CD4-positive, CD25-positive, alpha-beta regulatory T cell (primary cell): Measurements from ENCODE around the gene EDEM3. TPM values are rescaled to one million over a fixed set of nuclear protein-coding genes. Genes with fewer than 3 reads are reported as not detected.

ENCODE experiments used
- ATAC-seq, 2 donors: fragments of 150-1000 bp; cut with Tn5 transposase; one replicate each; pipeline ENCODE4 v1.10.0; 2021; ENCODE audit warnings: low read depth in 2 of 2, moderate number of reproducible peaks in 2 of 2, moderate library complexity in 1 of 2
- DNase-seq, 3 donors: peaks; one replicate each; pipeline versions ENCODE4 v3.0.0 to v3.0.0-alpha.2; 2012 to 2022; ENCODE audit warnings: mixed read lengths in 1 of 3
- H3K27ac ChIP-seq: one replicate; pipeline ENCODE4 v1.7.0; 2013; ENCODE audit warnings: mild to moderate bottlenecking, low read length; ENCODE audit not compliant: insufficient read depth, poor library complexity, severe bottlenecking
- H3K27me3 ChIP-seq: one replicate; pipeline ENCODE4 v1.7.0; 2013; ENCODE audit warnings: low read length; ENCODE audit not compliant: control insufficient read depth, insufficient read depth
- H3K36me3 ChIP-seq: one replicate; pipeline ENCODE4 v1.7.0; 2013; ENCODE audit warnings: mild to moderate bottlenecking, low read length, moderate library complexity; ENCODE audit not compliant: control insufficient read depth, insufficient read depth
- H3K4me1 ChIP-seq: 2 replicates; pipeline ENCODE4 v1.7.0; 2013; ENCODE audit warnings: mild to moderate bottlenecking, low read length; ENCODE audit not compliant: insufficient read depth, control insufficient read depth, poor library complexity, severe bottlenecking
- H3K4me3 ChIP-seq: one replicate; pipeline ENCODE4 v1.7.0; 2013; ENCODE audit warnings: low read depth, mild to moderate bottlenecking, low read length, moderate library complexity
- H3K9me3 ChIP-seq, 2 experiments: 1 replicate in 1 of 2; 2 replicates in 1 of 2; pipeline ENCODE4 v1.7.0; 2013; ENCODE audit warnings: low read length in 2 of 2, mild to moderate bottlenecking in 1 of 2, moderate library complexity in 1 of 2; ENCODE audit not compliant: control insufficient read depth in 2 of 2
- H3K27ac Mint-ChIP-seq, 3 donors: one replicate each; pipeline ENCODE4 v1.8.0; 2020 to 2022; ENCODE audit warnings: mild to moderate bottlenecking in 3 of 3, mixed read lengths in 3 of 3, moderate library complexity in 2 of 3
- H3K27me3 Mint-ChIP-seq: one replicate; pipeline ENCODE4 v1.8.0; 2022; ENCODE audit warnings: mild to moderate bottlenecking, mixed read lengths
- H3K36me3 Mint-ChIP-seq: one replicate; pipeline ENCODE4 v1.8.0; 2020; ENCODE audit warnings: mixed read lengths
- H3K4me1 Mint-ChIP-seq, 4 donors: one replicate each; pipeline ENCODE4 v1.8.0; 2020 to 2022; ENCODE audit warnings: mixed read lengths in 4 of 4, mild to moderate bottlenecking in 1 of 4
- H3K4me3 Mint-ChIP-seq, 4 donors: one replicate each; pipeline ENCODE4 v1.8.0; 2020 to 2022; ENCODE audit warnings: mild to moderate bottlenecking in 4 of 4, mixed read lengths in 4 of 4, moderate library complexity in 3 of 4
- H3K9me3 Mint-ChIP-seq, 7 donors: one replicate each; pipeline ENCODE4 v1.8.0; 2020 to 2022; ENCODE audit warnings: mixed read lengths in 7 of 7, mild to moderate bottlenecking in 3 of 7, moderate library complexity in 2 of 7
- polyA plus RNA-seq, 4 donors: library from polyadenylated mRNA; unstranded; fragments of 300-500 nt; fragmentation: Illumina TruSeq; gene quantifications; one replicate each; pipeline ENCODE4 v1.2.3, GENCODE V29; 2021
- total RNA-seq: library from RNA; stranded (reverse); gene quantifications from one replicate; pipeline ENCODE4 v1.2.3, GENCODE V29; 2022

EDEM3 gene
- total and polyA plus RNA-seq, 5 donors from 2014 or later: 11.0 to 38.5 (median 16.7) TPM

GRCh38 chr1:184644771-184645170 lies 109.9 kb downstream of the EDEM3 start:
- no peak overlapping the region for H3K4me3 Mint-ChIP-seq
- peaks cover 3% of the 10 kb centered on the region for H3K36me3 Mint-ChIP-seq
- H3K27me3 Mint-ChIP-seq: peaks cover 16% of the 10 kb centered on the region
- Histone ChIP-seq H3K4me3 (no peak overlapping the region), H3K27ac (no peak overlapping the region), H3K27me3 (peaks cover 6% of the 10 kb centered on the region), H3K36me3 (no peaks in the 10 kb centered on the region), H3K4me1 (no peaks in the 10 kb centered on the region), H3K9me3 (no peaks in the 10 kb centered on the region)
- H3K27ac Mint-ChIP-seq: no peak overlapping the region
- no peak for DNase-seq
- H3K9me3 Mint-ChIP-seq: peaks cover 0 to 5% (median 0%) of the 10 kb centered on the region in 7 donors
- ATAC-seq: no peak
- H3K4me1 Mint-ChIP-seq: no peaks in the 10 kb centered on the region

DNA sequence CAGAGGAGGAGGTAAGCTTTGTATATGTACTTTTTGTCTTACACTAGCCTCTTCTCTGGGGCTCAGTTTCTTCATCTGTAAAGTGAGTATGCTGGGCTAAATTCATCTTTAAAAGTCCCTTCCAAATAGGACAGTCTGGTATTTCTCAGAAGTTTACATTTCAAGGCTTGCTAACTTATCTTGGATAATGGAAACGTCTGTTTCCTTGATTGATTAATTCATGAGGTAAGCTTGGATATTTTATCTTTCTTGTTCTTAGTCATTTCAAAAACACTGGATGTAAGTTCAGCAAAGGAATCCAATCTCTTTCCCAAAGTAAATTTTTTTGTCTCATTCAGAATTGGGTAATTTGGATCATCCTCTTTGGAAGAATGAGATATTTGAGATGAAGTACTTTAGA lies 111.0 kb downstream of the EDEM3 start:
- Mint-ChIP-seq H3K4me3 (no peak overlapping the region), H3K9me3 (peaks cover 0 to 5% (median 0%) of the 10 kb centered on the region in 7 donors), H3K27ac (no peak overlapping the region), H3K36me3 (peaks cover 3% of the 10 kb centered on the region), H3K4me1 (no peaks in the 10 kb centered on the region), H3K27me3 (peaks cover 21% of the 10 kb centered on the region)
- peaks cover 6% of the 10 kb centered on the region for H3K27me3 ChIP-seq
- ATAC-seq (no peak), DNase-seq (no peak)
- H3K4me3 ChIP-seq: no peak overlapping the region
- H3K27ac ChIP-seq: no peak overlapping the region
- no peaks in the 10 kb centered on the region for H3K4me1 ChIP-seq
- no peaks in the 10 kb centered on the region for H3K9me3 ChIP-seq
- H3K36me3 ChIP-seq: no peaks in the 10 kb centered on the region

GRCh38 chr1:184641894-184642293 lies 112.8 kb downstream of the EDEM3 start:
- no peaks in the 10 kb centered on the region for H3K36me3 ChIP-seq
- Mint-ChIP-seq H3K36me3 (peaks cover 3% of the 10 kb centered on the region), H3K27me3 (peaks cover 25% of the 10 kb centered on the region), H3K4me3 (no peak overlapping the region), H3K9me3 (peaks cover 0 to 5% (median 0%) of the 10 kb centered on the region in 7 donors), H3K27ac (no peak overlapping the region), H3K4me1 (no peaks in the 10 kb centered on the region)
- H3K4me3 ChIP-seq: no peak overlapping the region
- DNase-seq: no peak
- ATAC-seq: no peak
- no peaks in the 10 kb centered on the region for H3K9me3 ChIP-seq
- H3K27ac ChIP-seq: no peak overlapping the region
- H3K27me3 ChIP-seq: peaks cover 6% of the 10 kb centered on the region
- H3K4me1 ChIP-seq: no peaks in the 10 kb centered on the region

DNA sequence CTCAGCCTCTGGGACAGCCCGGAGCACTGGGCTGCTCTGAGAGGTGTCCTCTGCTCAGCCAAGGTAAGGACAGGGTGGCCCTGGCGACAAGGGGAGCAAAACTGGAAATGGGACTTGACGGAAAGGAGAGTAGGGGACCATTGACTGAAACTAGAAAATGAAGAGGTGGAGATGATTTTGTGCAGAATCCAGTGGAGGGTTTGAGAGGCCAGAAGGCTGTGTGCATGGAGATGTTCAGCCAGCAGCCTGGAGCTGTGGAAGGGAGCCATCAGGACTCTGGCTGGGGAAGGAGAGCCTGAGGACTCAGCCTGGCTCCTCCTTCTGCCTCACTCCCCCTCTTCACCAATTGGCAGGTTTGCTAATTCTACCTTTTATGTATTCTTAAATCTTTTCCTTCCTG lies 114.2 kb downstream of the EDEM3 start:
- Mint-ChIP-seq H3K27ac (no peak overlapping the region), H3K27me3 (peaks cover 33% of the 10 kb centered on the region), H3K4me1 (no peaks in the 10 kb centered on the region), H3K36me3 (peaks cover 3% of the 10 kb centered on the region), H3K9me3 (peaks cover 0 to 5% (median 0%) of the 10 kb centered on the region in 7 donors), H3K4me3 (no peak overlapping the region)
- no peak for DNase-seq
- no peaks in the 10 kb centered on the region for H3K9me3 ChIP-seq
- no peaks in the 10 kb centered on the region for H3K4me1 ChIP-seq
- no peak for ATAC-seq
- no peaks in the 10 kb centered on the region for H3K36me3 ChIP-seq
- no peak overlapping the region for H3K27ac ChIP-seq
- H3K27me3 ChIP-seq: peaks cover 6% of the 10 kb centered on the region
- no peak overlapping the region for H3K4me3 ChIP-seq

Other genes with a start within 250 kb of the EDEM3 start
- gene NIBAN1, start 219.7 kb upstream of the EDEM3 start, total RNA-seq: 141 TPM
- gene NIBAN1, start 219.7 kb upstream of the EDEM3 start, polyA plus RNA-seq: 10 to 100 TPM; 37.3 to 70.7 (median 48.5) TPM